Measurements from ENCODE around the gene LDLRAD3.

The LDLRAD3 gene

GRCh38 chr11:36240173-36240572, 296.3 kb downstream of the LDLRAD3 start:
- no peak for ATAC-seq
- DNase-seq: no peak

GRCh38 chr11:36240801-36241200, 296.9 kb downstream of the LDLRAD3 start:
- DNase-seq: no peak
- no peak for ATAC-seq

- no peak for DNase-seq
Measured at GRCh38 chr11:36241497-36241896, 297.6 kb downstream of the LDLRAD3 start.

GRCh38 chr11:36243641-36244040, 299.8 kb downstream of the LDLRAD3 start:
- DNase-seq: no peak
- ATAC-seq: no peak

More at GRCh38 chr11:36241497-36241896, 297.6 kb downstream of the LDLRAD3 start:
- no peak for ATAC-seq

GRCh38 chr11:36247493-36247892, 303.6 kb downstream of the LDLRAD3 start:
- DNase-seq: no peak
- ATAC-seq: no peak

GRCh38 chr11:36248436-36248835, 304.6 kb downstream of the LDLRAD3 start:
- no peak for DNase-seq

GRCh38 chr11:36249246-36249645, 305.4 kb downstream of the LDLRAD3 start:
- DNase-seq (no peak), ATAC-seq (peak; percentile 91)

More at GRCh38 chr11:36248436-36248835, 304.6 kb downstream of the LDLRAD3 start:
- no peak for ATAC-seq

GRCh38 chr11:36251823-36252222, 308.0 kb downstream of the LDLRAD3 start:
- ATAC-seq (no peak), DNase-seq (no peak)

- DNase-seq (no peak), ATAC-seq (no peak)
Measured at GRCh38 chr11:36253238-36253637, 309.4 kb downstream of the LDLRAD3 start.

- DNase-seq (no peak), ATAC-seq (no peak)
Measured at GRCh38 chr11:36254713-36255112, 310.9 kb downstream of the LDLRAD3 start.

- DNase-seq (no peak), ATAC-seq (no peak)
Measured at GRCh38 chr11:36257351-36257750, 313.5 kb downstream of the LDLRAD3 start.

- DNase-seq: peak; percentile 33
- no peak for ATAC-seq
Measured at GRCh38 chr11:36258730-36259360, 315.0 kb downstream of the LDLRAD3 start.

- ATAC-seq (no peak), DNase-seq (no peak)
Measured at GRCh38 chr11:36261094-36261493, 317.2 kb downstream of the LDLRAD3 start.

GRCh38 chr11:36264011-36264972, 320.4 kb downstream of the LDLRAD3 start:
- DNase-seq: no peak
- no peak for ATAC-seq

- ATAC-seq (no peak), DNase-seq (no peak)
Measured at GRCh38 chr11:36264973-36265344, 321.1 kb downstream of the LDLRAD3 start.

GRCh38 chr11:36265793-36266628, 322.1 kb downstream of the LDLRAD3 start:
- DNase-seq (peak; percentile 64), ATAC-seq (peak; percentile 30)

GRCh38 chr11:36266767-36267166, 322.9 kb downstream of the LDLRAD3 start:
- ATAC-seq (no peak), DNase-seq (no peak)

GRCh38 chr11:36268337-36268985, 324.6 kb downstream of the LDLRAD3 start:
- ATAC-seq: no peak
- DNase-seq: no peak

- DNase-seq: no peak
- ATAC-seq: no peak
Measured at GRCh38 chr11:36270701-36271100, 326.8 kb downstream of the LDLRAD3 start.

GRCh38 chr11:36271794-36272407, 328.0 kb downstream of the LDLRAD3 start:
- ATAC-seq (no peak), DNase-seq (no peak)

GRCh38 chr11:36273110-36273509, 329.2 kb downstream of the LDLRAD3 start:
- DNase-seq: no peak
- no peak for ATAC-seq
